HL-60 (cell line): ENCODE results near the gene KCNAB1.

Source experiments
- CTCF ChIP-seq: IDR thresholded peaks from one replicate; pipeline ENCODE4 v1.5.1; 2011; ENCODE audit warnings: low read length, control low read depth, inconsistent platforms; ENCODE audit not compliant: insufficient read depth
- GABPA ChIP-seq: IDR thresholded peaks from 2 replicates; pipeline ENCODE4 v1.6.1; 2012; ENCODE audit warnings: low read depth
- POLR2AphosphoS5 ChIP-seq: IDR thresholded peaks from 2 replicates; pipeline ENCODE4 v1.6.1; 2012; ENCODE audit warnings: low read depth

GRCh38 chr3:156431334-156432124, 311.2 kb downstream of the KCNAB1 start:
- no peak for TF ChIP-seq CTCF
- TF ChIP-seq POLR2AphosphoS5, result no peak
- TF ChIP-seq GABPA, result no peak
